ENCODE results near the gene TMEM140. TPM values are rescaled to one million over a fixed set of nuclear protein-coding genes. Genes with fewer than 3 reads are reported as not detected.
"Not testable (repeated sequence)": the region's sequence is repeated elsewhere in the genome, so short reads cannot be mapped to it uniquely, and the experiment has no call there.

Gene TMEM140
- 10 to 100 TPM in 1 of 2 donors, 1 to 10 TPM in 1; 8.8 to 12.2 TPM for total RNA-seq
- long read RNA-seq, donor 1, transcript TMEM140-201 (2 exons, 1,997 nt), result major isoform, 7 of 10 reads
- long read RNA-seq, donor 1, partial matches to known transcripts, result 0 of 10 reads
- long read RNA-seq, donor 1, other reads (novel, unspliced or antisense), result 3 of 10 reads
- long read RNA-seq, donor 2, transcript TMEM140-201 (2 exons, 1,997 nt), result major isoform, 30 of 30 reads
- long read RNA-seq, donor 2, partial matches to known transcripts, result 0 of 30 reads
- long read RNA-seq, donor 2, other reads (novel, unspliced or antisense), result 0 of 30 reads

DNA sequence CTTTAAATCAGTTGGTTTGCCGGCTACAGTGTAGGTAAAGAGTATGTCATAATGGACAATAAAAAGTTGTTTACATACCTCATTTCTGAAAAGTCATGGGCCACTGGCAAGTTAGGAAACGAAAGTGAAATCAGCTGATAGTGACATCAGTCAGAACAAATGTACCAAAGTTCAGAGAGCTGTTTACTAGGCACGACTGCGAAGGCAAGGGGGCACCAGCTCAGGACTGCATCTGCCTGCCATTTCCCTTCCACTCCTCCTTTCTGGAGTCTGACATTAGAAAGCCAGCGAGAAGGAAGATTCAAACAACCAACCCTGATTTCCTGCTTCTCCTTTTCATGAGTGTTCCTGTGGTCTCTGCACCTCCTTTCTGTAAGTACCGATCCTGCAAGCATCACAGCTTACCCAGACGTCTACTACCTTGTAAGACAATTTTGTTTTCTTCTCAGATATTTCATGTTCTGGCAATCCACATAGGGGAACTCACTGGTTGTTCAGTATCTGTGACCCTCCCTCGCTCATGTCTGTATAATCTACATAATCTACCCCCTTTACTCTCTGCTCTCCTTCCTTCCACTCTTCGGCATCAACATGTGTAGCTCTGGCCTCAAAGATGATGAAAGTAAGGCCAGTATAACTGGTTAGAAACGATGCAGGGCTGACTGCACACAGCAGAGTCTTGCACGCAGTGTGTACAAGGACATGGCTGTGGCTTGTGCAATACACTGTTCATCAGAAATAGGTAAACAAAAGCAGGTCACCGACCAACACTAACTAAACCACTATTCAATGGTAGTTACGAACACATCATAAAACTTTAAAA is at the start of gene TMEM140:
Gene TMEM140 (plus strand): TSS at position 174 of the 823 bp plus-strand sequence. CDS start 16,370 bp downstream, outside the sequence.
- peak; percentile 78 for DNase-seq (ENCODE audit: low spot score)
- intact Hi-C loops (cut with DNase I), result no loop called here

DNA sequence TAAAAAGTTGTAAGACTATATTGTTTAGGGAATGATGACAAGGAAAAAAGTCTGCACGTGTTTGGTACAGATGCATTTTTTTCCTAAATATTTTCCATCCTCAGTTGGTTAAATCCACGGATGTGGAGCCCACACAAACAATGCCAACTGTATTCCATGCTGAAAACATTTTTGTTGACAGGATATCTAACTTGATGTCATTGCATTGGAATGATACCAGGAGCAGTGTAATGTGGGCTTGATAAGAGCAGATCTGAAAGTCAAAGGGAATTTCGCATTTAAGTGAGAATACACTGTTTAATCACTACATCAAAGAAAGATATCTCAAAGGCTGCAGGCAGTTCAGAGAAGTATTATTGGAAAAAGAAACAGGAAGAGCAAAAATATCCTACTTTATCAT is 49.5 kb upstream of the TMEM140 start:
- no peak for DNase-seq (ENCODE audit: low spot score)
- intact Hi-C loops (cut with DNase I), result no loop called here

DNA sequence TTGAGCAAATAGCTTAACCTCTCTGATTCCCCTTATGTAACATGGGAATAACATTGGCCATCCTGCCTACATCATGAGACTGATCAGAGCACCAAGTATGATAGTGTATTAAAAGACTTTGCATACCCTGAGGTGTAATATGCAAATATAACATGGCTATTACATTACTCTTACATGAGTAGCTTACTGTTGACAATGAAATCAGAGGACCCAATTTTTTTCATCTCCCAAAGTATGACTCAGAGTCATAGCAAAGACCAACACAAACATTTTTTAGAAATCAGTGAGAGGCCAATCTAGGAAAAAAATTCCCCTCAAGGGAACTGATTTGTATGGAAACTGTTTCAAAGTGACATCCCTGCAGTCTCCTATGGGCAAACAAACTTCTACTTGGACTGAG is 47.0 kb upstream of the TMEM140 start:
- DNase-seq (ENCODE audit: low spot score), result no peak
- intact Hi-C loops (cut with DNase I), result no loop called here

GRCh38 chr7:135102372-135102771 is 45.5 kb upstream of the TMEM140 start:
- intact Hi-C loops (cut with DNase I), result no loop called here
- DNase-seq (ENCODE audit: low spot score), result no peak

DNA sequence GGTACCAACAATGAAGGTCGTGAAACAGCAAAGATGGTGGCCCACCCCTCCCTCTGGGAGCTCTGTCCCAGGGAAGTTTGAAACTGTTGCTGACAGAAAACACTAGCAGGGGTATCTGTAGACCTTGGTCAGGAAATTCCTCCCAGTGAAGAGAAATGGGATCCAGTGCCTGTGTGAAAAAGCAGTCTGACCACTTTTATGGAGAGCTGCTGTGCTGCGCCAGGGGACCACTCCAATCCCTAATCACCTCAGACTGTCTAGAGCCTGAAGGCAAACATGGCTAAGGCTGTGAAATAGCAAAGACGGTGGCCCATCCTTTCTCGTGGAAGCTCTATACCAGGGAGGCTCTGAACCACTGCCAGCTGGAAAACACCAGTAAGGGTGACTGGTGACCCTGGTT is 38.3 kb upstream of the TMEM140 start:
- intact Hi-C loops (cut with DNase I), result no loop called here

DNA sequence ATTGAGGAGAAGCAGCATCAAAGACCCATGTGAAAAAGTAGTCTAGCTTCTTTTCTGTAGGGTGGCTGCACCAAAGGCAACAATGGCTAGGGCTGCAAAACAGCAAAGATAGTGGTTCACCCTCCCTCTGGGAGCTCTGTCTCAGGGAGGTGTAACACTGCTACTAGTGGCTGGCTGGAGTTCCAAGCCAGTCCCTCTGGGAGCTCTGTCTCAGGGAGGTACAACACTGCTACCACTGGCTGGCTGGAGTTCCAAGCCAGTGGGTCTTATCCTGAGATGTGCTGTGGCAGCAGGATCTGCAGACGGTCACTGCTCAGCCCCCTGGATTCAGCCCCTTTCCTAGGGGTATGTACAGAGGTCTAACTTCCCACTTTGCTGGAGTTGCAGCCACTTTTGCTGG is 37.9 kb upstream of the TMEM140 start:
- DNase-seq (ENCODE audit: low spot score), result no peak
- intact Hi-C loops (cut with DNase I), result loop anchor here in 1 of 2 donors (10.0 kb wide), 1 partner anchor 1295 kb away; no protein-coding TSS in a partner anchor

More for the DNA sequence above, 38.3 kb upstream of the TMEM140 start:
- DNase-seq (ENCODE audit: low spot score), result no peak

DNA sequence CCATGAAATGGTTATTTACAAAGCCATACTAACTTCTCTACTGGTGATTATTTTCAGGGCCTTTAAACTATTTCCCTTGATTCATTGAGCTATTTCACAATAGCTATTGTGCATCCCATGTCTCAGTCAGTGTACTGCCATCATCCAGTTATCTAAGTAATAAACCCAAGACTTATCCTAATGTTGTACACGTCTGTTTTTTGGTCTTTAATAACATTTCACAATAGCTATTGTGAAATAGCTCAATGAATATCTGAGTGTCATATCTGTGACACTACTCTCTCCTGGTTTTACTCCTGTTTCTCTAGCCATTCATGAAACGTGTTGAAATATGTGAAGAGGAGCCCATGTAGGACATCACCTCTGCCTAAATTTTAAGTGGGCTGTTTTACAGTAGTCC is 36.5 kb upstream of the TMEM140 start:
- intact Hi-C loops (cut with DNase I), result loop anchor here in 1 of 2 donors (10.0 kb wide), 1 partner anchor 1293 kb away; no protein-coding TSS in a partner anchor
- DNase-seq (ENCODE audit: low spot score), result no peak

- DNase-seq (ENCODE audit: low spot score), result no peak
- intact Hi-C loops (cut with DNase I), result loop anchor here in 1 of 2 donors (10.0 kb wide), 1 partner anchor 1290 kb away; no protein-coding TSS in a partner anchor
Measured at GRCh38 chr7:135114622-135115021, 33.2 kb upstream of the TMEM140 start.

- intact Hi-C loops (cut with DNase I), result loop anchor here in 1 of 2 donors (10.0 kb wide), 1 partner anchor 1288 kb away; no protein-coding TSS in a partner anchor
- DNase-seq (ENCODE audit: low spot score), result no peak
Measured at GRCh38 chr7:135117096-135117495, 30.8 kb upstream of the TMEM140 start.

- intact Hi-C loops (cut with DNase I), result no loop called here
- no peak for DNase-seq (ENCODE audit: low spot score)
Measured at GRCh38 chr7:135121868-135122267, 26.0 kb upstream of the TMEM140 start.

DNA sequence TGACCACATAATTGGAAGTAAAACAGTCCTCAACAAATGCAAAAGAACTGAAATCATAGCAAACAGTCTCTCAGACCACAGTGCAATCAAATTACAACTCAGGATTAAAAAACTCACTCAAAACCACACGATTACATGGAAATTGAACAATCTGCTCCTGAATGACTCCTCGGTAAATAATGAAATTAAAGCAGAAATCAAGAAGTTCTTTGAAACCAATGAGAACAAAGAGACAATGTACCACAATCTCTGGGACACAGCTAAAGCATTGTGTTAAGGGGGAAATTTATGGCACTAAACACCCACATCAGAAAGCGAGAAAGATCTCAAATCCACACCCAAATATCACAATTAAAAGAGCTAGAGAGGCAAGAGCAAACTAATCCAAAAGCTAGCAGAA is 23.2 kb upstream of the TMEM140 start:
- intact Hi-C loops (cut with DNase I); DNase-seq (ENCODE audit: low spot score): not testable (repeated sequence)

GRCh38 chr7:135128931-135129330 is 18.9 kb upstream of the TMEM140 start:
- intact Hi-C loops (cut with DNase I), result no loop called here
- DNase-seq (ENCODE audit: low spot score), result no peak

GRCh38 chr7:135129579-135129978 is 18.3 kb upstream of the TMEM140 start:
- intact Hi-C loops (cut with DNase I), result no loop called here
- DNase-seq (ENCODE audit: low spot score), result no peak

DNA sequence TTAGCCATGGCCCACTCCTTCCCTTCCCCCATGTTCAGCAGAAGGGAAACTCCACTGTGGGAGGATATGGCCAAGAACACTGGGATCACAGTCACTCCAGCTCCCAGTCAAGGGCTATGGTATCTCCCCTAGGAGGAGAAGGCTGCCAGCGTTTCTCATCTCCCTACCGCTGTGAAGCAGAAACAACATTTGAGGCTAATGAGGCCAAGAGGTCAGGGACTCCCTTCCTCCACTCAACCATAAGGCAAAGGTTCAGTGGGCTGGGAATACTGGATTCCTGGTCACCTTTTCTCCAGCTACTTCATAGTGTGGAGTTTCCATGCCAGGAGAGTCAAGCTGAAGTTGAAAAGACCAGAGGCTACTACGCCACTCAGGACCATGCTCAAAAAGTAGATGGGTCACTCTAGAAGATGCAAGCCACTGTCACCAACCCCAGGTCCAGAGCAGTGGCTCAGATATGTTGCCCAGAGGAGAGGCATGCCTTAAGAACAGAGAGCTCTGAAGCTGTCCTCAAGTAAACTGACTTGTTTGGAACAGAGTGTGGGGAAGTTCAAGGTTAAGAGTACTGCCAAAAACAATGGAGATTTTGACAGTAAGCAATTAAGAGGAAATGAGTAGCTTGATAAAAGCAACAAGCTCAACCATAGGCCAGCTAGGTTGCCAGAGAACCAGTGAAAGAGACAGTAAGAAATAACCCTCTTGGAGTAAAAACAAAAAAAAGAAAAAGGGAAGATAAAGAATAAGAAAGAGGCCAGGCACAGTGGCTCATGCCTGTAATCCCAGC is 3.8 kb upstream of the TMEM140 start:
- no peak for DNase-seq (ENCODE audit: low spot score)
- intact Hi-C loops (cut with DNase I), result no loop called here

- DNase-seq (ENCODE audit: low spot score), result no peak
- intact Hi-C loops (cut with DNase I), result no loop called here
Measured at GRCh38 chr7:135147341-135147898, 452 bp upstream of the TMEM140 start.

DNA sequence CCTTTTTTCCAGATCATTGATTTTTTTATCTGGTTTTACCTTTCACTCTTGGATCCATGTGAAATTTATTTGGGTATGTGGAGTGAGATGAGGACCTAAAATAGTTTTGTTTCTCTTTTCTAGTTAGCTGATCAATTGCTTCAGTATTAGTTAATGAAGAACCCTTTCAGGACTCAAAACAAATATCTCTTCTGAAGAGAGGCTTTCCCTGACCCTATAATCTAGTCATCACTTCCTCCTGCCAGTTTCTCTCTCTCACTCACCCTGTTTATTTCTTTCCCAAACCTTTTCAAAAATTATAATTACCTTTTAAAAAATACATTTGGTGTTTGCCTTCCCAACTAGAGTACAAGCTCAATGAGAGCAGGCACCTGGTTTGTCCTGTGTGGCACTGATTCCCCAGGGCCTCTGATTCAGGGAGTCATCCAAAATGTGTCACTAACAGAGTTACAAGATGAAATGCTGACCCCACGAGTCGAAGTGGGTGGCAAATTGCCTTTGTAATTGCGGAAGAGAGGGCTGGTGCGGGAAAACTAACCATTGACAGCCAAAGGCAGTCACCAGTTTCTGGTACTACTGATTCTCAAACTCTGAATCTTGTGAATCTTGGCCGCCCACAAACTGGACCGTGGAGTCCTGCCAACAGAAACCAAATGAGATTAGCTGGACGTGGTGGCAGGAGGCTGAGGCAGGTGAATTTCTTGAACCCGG is 2.4 kb downstream of the TMEM140 start:
- no peak for DNase-seq (ENCODE audit: low spot score)
- intact Hi-C loops (cut with DNase I), result no loop called here

- DNase-seq (ENCODE audit: low spot score), result no peak
- intact Hi-C loops (cut with DNase I), result no loop called here
Measured at GRCh38 chr7:135151132-135151531, 3.3 kb downstream of the TMEM140 start.

DNA sequence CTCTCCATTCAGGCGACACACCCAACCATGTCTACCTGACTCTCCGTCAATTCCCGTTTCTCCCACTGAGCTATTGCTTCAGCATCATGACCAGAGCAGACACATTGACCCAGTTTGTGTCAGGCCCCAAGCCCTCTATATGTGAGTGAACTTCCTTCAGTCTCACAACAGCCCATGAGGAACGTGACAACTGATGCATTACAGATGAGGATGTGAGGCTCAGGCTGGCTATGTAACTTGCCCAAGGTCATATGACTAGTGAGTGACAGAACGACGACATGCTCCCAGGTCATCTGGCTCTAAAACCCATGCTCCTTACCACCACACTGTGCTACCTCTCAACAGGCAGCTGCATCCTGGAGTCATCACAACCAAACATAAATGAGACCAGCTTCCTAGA is 3.7 kb downstream of the TMEM140 start:
- intact Hi-C loops (cut with DNase I), result no loop called here

DNA sequence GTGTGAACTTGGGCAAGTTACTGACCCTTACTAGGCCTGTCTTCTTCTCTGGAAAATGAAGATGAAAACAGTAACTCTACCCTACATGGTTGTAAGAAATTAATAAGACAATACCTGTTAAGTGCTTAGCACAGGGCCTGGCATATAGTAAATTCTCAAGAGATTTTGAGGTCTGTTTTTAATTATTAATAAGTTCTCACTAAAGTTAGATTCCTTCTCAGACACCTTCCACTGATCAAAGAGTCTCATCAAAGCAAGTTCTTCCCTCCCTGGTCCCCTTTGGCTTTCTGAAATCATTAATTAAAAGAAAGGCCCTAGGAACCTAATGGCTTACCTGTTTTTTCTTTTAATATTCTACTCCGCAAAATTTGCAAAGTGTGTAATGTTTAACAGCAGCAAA is 4.6 kb downstream of the TMEM140 start:
- intact Hi-C loops (cut with DNase I), result no loop called here

More for the DNA sequence above, 3.7 kb downstream of the TMEM140 start:
- no peak for DNase-seq (ENCODE audit: low spot score)

More for the DNA sequence above, 4.6 kb downstream of the TMEM140 start:
- DNase-seq (ENCODE audit: low spot score), result no peak

All from posterior vena cava (tissue), 2 donors.